HG02981 (cell line): ENCODE results near the gene ICAM4.

Experiments
- ATAC-seq: cut with Tn5 transposase; IDR thresholded peaks from one replicate; pipeline ENCODE4 v1.9.1; 2021; ENCODE audit warnings: mild to moderate bottlenecking, moderate library complexity; ENCODE audit not compliant: unreplicated experiment

Gene ICAM4

DNA sequence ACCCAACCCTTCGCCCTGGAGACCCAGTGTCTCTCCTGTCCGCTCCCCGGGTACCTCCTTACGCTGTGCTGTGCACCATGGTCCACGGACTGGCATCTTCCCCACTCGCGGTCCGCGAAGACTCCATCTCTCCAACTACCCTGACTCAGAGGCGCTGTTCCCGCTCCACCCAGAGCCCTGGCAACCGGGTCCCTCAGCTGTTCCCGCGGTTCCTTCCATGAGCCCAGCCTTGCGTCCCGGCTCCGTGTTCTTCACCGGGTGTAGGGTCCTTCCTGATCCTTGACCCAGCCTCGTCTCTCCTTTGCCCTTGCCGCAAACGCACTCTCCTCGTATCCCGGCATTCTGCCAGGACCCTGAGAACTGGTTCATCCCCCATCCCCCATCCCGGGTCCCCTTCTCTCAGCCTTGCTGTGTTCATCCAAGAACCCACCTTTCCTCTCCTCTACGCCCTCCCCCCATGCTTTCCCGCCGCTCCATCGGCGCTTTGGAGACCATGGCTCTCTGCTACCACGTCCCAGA, 3.7 kb downstream of the ICAM4 start:
- no peak for ATAC-seq

DNA sequence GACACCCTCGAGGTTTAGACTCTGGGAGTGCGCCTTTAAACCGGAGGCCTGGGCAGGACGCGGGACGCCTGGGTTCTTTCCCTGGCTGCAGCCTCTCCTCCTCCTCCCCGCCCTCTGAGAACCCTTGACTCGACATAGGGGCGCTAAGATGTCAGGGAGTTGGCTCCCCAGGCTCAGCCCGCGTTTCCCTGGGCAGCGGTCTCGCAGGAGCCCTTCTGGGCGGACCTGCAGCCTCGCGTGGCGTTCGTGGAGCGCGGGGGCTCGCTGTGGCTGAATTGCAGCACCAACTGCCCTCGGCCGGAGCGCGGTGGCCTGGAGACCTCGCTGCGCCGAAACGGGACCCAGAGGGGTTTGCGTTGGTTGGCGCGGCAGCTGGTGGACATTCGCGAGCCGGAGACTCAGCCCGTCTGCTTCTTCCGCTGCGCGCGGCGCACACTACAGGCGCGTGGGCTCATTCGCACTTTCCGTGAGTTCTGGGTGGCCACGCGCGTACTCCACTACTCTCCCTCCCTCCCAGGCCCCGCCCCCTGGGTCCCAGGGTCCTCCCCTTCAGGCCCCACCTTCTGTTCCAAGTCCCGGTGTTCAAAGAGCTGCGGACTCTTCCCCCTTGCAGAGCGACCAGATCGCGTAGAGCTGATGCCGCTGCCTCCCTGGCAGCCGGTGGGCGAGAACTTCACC, 4.3 kb downstream of the ICAM4 start:
- ATAC-seq, result no peak

DNA sequence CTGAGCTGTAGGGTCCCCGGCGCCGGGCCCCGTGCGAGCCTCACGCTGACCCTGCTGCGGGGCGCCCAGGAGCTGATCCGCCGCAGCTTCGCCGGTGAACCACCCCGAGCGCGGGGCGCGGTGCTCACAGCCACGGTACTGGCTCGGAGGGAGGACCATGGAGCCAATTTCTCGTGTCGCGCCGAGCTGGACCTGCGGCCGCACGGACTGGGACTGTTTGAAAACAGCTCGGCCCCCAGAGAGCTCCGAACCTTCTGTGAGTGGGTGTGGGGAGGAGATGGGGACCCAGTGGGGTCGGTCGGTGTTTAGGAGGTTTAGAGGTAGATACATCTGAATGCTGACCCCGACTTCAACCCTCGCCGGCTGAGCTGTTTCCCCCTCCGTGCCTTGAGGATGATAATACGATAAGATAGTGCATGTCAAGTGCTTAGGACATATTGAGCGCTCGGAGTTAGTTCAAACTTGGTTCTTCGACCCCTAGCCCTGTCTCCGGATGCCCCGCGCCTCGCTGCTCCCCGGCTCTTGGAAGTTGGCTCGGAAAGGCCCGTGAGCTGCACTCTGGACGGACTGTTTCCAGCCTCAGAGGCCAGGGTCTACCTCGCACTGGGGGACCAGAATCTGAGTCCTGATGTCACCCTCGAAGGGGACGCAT, 4.9 kb downstream of the ICAM4 start:
- ATAC-seq, result no peak

DNA sequence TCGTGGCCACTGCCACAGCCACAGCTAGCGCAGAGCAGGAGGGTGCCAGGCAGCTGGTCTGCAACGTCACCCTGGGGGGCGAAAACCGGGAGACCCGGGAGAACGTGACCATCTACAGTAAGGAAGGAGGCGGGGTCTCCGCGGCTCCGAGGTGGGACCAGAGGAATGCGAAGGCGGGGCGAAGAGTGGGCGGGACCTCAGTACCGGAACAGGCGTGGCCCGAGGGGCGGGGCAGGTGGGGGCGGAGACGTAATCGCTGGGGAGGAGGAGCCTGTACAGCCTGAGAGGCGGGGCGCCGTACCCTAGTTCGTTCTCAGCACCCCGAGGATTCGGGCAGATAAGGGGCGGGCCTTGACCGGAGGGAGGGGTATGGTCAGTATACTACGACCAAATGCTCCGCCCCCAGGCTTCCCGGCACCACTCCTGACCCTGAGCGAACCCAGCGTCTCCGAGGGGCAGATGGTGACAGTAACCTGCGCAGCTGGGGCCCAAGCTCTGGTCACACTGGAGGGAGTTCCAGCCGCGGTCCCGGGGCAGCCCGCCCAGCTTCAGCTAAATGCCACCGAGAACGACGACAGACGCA, 5.5 kb downstream of the ICAM4 start:
- ATAC-seq, result peak; percentile 38

DNA sequence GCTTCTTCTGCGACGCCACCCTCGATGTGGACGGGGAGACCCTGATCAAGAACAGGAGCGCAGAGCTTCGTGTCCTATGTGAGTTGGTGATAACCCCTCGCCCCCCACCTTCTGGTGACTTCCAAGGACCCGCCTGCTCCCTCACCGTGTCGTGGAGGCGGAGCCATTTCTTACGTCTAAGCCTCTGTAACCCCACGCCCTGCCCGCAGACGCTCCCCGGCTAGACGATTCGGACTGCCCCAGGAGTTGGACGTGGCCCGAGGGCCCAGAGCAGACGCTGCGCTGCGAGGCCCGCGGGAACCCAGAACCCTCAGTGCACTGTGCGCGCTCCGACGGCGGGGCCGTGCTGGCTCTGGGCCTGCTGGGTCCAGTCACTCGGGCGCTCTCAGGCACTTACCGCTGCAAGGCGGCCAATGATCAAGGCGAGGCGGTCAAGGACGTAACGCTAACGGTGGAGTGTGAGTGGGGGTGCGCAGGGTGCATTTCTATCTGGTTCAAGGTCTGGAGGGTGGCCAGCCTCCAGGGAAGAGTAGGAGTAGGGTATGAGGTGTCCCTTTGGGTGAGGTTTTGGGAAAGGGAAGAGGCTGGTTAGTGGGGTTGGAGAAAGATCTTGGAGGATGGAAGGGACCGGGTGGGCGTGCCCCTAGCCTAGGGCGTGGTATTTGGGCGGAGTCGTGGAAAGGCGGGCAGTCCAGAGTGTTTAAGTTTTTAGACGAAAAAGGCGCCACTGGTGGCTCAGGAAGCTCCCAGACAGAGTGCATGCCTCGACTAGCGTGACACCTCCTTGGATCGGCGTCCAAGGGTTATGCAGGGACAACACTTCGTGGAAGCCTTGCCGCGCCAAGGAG, 6.3 kb downstream of the ICAM4 start:
- no peak for ATAC-seq

DNA sequence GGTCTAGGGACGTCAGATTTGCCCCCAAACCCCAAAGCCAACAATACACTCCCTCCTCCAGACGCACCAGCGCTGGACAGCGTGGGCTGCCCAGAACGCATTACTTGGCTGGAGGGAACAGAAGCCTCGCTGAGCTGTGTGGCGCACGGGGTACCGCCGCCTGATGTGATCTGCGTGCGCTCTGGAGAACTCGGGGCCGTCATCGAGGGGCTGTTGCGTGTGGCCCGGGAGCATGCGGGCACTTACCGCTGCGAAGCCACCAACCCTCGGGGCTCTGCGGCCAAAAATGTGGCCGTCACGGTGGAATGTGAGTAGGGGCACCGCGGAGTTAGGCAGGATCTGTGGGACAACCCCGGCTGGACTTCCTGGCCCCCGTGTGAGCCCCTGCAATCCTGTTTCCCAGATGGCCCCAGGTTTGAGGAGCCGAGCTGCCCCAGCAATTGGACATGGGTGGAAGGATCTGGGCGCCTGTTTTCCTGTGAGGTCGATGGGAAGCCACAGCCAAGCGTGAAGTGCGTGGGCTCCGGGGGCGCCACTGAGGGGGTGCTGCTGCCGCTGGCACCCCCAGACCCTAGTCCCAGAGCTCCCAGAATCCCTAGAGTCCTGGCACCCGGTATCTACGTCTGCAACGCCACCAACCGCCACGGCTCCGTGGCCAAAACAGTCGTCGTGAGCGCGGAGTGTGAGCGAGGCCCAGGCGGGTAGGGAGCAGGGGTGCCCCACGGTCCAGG, 7.0 kb downstream of the ICAM4 start:
- no peak for ATAC-seq

DNA sequence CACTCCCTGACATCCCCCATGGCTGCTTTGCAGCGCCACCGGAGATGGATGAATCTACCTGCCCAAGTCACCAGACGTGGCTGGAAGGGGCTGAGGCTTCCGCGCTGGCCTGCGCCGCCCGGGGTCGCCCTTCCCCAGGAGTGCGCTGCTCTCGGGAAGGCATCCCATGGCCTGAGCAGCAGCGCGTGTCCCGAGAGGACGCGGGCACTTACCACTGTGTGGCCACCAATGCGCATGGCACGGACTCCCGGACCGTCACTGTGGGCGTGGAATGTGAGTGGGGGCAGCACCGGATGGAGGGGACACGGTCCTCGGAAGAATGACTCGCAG, 7.6 kb downstream of the ICAM4 start:
- no peak for ATAC-seq

DNA sequence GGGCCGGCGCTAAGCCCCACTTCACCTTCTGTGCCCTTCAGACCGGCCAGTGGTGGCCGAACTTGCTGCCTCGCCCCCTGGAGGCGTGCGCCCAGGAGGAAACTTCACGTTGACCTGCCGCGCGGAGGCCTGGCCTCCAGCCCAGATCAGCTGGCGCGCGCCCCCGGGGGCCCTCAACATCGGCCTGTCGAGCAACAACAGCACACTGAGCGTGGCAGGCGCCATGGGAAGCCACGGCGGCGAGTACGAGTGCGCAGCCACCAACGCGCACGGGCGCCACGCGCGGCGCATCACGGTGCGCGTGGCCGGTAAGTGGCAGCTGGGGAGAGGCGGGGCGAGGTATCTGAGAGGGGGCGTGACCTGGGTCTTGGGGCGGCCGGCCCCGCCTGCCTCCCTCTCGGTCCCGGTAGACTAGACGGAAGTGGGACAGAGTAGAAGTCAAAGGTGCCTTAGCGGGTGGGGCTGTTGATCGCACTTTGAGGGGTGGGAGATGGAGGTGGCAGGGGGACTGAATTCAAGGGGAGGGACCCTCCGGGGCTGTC, 8.6 kb downstream of the ICAM4 start:
- ATAC-seq, result peak; percentile 61

DNA sequence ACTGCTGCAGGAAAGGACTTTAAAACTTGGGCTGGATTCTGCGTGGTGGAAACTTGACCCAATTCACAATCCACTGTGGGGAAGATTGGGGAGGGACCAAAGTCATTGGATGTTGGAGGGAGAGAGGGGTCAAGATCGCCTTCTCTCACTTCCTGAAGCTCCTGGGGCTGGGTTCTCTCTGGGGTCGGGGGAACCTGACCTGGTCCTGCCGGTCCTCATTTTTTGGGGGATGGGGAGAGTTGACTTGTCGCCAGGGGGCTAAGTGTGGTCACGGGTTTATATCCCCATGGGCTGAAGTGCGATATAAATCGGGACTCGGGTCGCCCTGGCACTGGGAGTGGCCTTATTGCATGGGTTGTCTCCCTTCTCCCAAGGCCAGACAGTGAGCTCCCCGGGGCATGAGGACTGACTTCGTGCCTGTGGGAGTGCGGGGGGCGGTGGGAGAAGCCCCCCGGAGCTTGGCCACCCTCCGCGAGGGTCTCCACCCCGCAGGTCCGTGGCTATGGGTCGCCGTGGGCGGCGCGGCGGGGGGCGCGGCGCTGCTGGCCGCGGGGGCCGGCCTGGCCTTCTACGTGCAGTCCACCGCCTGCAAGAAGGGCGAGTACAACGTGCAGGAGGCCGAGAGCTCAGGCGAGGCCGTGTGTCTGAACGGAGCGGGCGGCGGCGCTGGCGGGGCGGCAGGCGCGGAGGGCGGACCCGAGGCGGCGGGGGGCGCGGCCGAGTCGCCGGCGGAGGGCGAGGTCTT, 9.3 kb downstream of the ICAM4 start:
- ATAC-seq, result no peak

DNA sequence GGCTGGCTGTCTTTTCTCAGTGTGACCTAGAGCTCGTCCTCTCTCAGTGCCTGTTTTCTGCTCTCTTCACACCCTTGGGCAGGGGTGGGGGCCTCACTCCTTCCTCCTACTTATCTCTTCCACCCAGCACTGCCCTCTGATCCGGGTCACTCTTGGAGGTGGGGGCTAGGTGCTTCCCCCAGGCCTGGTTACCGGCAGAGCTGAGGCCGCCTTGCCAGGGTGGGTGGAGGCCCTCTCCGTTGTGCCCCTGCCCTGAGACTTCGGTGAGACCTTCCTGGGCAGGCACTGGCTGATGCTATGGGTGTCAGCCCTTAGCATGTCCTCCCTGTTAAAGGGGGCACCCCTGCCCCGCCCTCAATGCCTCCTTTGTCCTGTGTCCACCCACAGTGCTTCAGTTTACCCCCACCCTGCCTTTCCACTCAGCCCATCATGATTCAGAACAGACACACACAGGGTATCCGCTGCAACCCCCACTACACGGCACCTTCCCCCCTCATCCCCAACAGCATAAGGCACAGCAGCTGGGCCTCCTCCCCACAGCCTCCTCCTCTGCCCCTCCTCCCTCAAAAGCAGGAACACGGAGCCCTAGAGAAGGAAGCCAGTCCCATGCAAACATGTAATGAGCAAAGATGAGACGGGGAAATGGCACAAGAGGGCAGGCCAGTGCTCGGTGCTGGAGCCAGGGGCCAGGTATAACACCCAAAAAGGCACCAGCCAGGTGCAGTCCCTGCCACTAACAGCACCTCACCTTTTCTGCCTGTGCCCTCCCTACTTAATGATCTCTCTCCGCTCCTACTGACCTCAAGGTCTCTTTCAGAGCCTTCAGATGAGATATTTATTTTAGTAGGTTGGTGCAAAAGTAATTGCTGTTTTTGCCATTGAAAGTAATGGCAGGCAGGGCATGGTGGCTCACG, 13.0 kb downstream of the ICAM4 start:
- ATAC-seq, result no peak

DNA sequence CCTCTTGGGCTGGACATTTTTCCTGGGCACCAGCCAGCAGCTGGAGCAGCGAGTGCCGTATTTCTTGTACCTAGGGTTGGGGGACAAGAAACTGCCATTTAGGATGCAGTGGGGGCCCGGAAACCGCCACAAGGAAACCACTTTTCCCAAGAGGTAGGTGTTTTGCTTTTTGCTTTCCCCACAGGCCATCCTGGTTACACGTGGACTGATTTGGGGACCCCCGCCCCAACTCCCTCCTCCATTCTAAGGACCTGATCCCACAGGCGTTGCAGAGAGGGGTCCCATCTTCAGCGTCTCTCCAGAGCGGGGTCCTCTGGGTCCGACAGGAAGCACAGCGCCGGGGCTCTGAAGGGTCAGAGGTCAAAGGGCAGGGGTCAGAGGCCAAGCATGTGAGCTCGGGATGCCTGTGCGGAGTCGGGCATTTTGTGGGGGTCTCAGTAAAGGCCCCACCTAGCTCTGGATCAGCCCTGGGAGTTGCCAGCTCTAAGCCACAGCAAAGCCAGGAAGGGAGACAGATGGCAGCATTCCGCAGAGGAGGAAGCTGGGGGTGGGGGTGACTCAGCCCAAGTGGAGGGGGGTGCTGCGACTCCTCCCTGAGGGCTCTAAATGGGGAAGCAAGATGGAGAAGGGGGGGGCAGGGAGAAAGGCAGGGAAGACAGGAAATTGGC, 18.5 kb downstream of the ICAM4 start:
- no peak for ATAC-seq

DNA sequence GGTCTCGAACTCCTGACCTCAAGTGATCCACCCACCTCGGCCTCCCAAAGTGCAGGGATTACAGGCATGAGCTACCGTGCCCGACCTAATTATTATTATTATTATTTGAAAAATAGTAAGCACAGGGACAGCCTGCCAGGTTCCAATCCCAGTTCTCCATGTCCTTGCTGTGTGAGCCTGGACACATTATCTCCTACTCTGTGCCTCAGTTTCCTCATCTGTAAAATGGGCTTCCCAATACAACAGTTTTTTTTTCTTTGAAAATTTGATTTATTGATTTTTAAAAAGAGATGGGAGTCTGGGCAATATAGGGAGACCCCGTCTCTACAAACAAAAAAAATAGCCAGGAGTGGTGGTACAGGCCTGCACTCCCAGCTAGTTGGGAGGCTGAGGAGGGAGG, 19.6 kb downstream of the ICAM4 start:
- ATAC-seq, result no peak

DNA sequence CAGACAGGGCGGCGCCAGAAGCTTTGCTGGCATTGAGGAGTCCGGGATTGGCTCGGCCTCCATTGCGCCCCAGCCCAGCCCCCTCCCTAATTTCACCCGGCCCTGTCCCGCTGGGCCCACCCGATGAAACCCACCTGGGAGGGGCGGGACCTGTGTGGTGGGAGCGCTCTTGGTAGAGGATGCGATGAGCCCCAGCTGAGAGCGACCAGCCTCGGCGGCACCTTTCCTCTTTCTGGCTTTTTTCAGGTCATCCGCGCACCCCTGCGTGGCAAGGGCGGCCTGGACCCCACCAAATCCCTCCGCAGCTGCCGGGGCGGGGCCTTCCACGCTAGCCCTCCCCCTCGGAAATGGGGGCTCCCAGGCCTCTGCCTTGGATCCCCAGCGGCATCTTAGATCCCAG, 22.7 kb downstream of the ICAM4 start, which contains the start of gene ZGLP1:
Gene ZGLP1, minus strand, starts transcription at position 393 of the 400 bp plus-strand sequence.
- no peak for ATAC-seq

DNA sequence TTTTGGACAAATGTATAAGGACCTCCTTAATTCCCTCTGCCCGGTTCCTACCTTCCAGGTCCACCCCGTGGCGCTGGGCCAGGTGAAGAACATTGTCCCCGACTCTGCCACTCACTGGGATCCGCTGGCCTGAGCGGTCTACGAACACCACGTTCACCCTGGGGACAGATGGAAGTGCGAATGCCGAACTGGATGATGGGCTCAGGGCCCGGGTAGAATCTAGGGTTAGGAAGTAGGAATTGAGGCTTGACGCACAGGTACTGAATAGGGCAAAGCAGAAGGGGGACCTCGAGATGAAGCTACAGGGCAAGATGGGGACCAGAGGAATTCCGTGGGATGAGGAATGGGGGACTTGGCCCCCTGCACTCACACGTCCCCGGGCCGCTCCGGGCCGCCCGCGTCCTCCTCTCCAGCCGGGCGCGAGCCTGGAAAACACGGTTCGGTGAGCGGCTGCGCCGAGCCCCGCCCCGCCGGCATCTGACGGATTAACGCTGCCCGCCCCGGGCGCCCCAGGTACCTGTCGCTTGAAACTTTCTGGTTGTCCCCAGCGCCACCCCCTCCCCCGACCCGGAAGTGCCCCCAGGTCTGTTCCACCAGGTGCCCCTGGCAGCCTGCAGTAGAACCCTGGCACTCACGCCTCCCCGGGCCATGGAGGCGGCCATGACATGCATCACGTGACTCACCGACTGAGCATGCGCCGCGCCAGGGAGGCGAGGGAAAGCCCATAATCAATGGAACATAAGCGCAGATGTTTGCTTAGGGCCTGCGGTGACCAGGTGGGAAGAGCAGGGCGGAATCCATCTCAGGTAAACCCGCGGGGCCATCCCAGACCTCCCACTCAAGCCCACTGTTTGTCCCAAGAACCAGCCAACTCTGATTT, 28.8 kb downstream of the ICAM4 start, which contains the start of gene FDX2:
Gene FDX2, minus strand, starts transcription at position 681 of the 880 bp plus-strand sequence. Its CDS starts 19 bp downstream, at position 662.
- peak; percentile 82 for ATAC-seq

DNA sequence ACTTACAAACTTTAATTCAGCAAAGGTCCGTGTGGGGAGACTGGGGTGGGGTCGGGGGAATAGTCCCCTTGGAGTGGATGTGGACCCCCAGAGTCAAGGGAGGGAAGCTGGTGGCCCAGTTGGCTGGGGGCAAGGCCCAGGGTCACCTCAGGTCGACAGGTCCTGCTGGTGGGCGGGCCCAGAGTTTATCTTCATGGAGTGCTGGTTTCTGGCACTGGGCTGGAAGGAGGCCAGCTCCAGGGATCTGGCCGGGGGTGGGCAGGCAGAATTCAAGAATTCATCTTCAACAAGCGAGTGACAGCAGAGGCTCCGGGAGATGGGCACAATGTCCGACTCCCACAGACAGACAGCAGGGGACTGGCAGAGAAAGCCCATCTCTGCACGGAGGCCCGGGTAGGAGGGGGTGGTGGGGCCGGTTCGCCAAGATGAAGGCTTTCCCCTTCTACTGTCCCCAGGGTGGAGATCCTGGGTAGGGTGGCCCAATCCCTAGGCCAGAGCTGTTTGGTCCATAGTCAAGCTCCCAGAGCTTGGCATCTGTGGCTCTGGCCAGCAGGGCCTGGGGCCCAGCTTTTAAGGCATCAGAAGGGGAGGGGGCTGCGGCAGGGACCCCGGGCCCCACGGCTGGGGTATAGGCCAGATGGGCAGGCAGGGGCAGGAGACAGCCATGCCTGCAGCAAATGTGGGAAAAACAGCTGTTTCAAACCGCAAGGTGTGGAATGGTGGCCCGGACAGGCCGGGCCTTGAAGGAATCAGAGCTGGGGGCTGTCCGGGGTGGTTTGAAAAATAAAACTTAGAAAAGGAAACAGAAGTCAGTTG, 29.7 kb downstream of the ICAM4 start:
- no peak for ATAC-seq
